Calu3 (cell line): ENCODE measurements around the gene OFD1. TPM values are rescaled to one million over a fixed set of nuclear protein-coding genes. Genes with fewer than 3 reads are reported as not detected.

Source experiments
- BruUV-seq: library from RNA; stranded (reverse); fragments of 400-500 nt; replicated peaks from 2 replicates; lab custom pipeline; 2021; lab: Mats Ljungman, UMichigan
- CTCF ChIA-PET: fragments of 300-600 bp; sonication (Branson Sonifier 250); formaldehyde crosslinking; loops from one replicate; lab custom pipeline; 2022; ENCODE audit warnings: antibody characterized with exemption; lab: Charles Lee
- DNase-seq: peaks from one replicate; pipeline ENCODE4 v3.0.0; 2022
- H3K27ac Mint-ChIP-seq: one replicate; pipeline ENCODE4 v1.8.0; 2022; ENCODE audit warnings: mixed read lengths; ENCODE audit not compliant: unreplicated experiment
- H3K27me3 Mint-ChIP-seq: one replicate; pipeline ENCODE4 v1.8.0; 2022; ENCODE audit warnings: mixed read lengths; ENCODE audit not compliant: unreplicated experiment
- H3K36me3 Mint-ChIP-seq: one replicate; pipeline ENCODE4 v1.8.0; 2022; ENCODE audit warnings: mild to moderate bottlenecking, moderate library complexity, mixed read lengths; ENCODE audit not compliant: insufficient read depth, unreplicated experiment
- H3K4me1 Mint-ChIP-seq: one replicate; pipeline ENCODE4 v1.8.0; 2022; ENCODE audit warnings: mild to moderate bottlenecking, low read depth, mixed read lengths; ENCODE audit not compliant: unreplicated experiment
- H3K4me3 Mint-ChIP-seq: one replicate; pipeline ENCODE4 v1.8.0; 2022; ENCODE audit warnings: mild to moderate bottlenecking, low read depth, moderate library complexity, mixed read lengths; ENCODE audit not compliant: unreplicated experiment
- H3K9me3 Mint-ChIP-seq: one replicate; pipeline ENCODE4 v1.8.0; 2022; ENCODE audit warnings: low read depth, mixed read lengths; ENCODE audit not compliant: unreplicated experiment
- intact Hi-C: fragments of 100-400 bp; cut with micrococcal nuclease; formaldehyde crosslinking; loops from one replicate; pipeline ENCODE4 v1.10.0; 2022; ENCODE audit not compliant: unreplicated experiment
- total RNA-seq: library from RNA; stranded (reverse); gene quantifications from 2 replicates; pipeline ENCODE4 v1.2.3, GENCODE V29; 2022
- TF ChIP-seq, protein P1 (sequence below): fragments of 200-600 bp; IDR thresholded peaks from one replicate; pipeline ENCODE4 v1.8.0; 2022; ENCODE audit warnings: antibody characterized with exemption; ENCODE audit not compliant: unreplicated experiment

The OFD1 gene
- total RNA-seq, 1 experiment from 2014 or later = 46.4 TPM

DNA sequence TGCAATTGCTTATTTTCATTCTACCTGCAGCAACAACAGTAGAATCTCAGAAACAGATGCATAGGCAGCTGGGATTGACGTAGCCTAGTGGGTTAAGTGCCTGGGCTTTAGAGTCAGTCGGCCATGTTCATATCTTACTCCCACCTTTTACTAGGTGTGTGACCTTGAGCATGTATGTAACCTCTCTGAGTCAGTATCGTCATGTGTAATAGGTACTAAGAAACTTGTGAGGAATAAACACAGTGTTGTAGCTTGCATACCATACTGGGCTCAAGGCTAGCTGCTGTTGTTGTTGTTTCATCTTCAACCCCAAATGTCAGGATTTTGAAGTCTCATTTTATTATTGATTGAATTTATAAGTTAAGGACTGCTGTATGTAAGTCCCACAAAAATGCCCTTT, 31.4 kb upstream of the OFD1 start:
- TF ChIP-seq, protein P1, sequence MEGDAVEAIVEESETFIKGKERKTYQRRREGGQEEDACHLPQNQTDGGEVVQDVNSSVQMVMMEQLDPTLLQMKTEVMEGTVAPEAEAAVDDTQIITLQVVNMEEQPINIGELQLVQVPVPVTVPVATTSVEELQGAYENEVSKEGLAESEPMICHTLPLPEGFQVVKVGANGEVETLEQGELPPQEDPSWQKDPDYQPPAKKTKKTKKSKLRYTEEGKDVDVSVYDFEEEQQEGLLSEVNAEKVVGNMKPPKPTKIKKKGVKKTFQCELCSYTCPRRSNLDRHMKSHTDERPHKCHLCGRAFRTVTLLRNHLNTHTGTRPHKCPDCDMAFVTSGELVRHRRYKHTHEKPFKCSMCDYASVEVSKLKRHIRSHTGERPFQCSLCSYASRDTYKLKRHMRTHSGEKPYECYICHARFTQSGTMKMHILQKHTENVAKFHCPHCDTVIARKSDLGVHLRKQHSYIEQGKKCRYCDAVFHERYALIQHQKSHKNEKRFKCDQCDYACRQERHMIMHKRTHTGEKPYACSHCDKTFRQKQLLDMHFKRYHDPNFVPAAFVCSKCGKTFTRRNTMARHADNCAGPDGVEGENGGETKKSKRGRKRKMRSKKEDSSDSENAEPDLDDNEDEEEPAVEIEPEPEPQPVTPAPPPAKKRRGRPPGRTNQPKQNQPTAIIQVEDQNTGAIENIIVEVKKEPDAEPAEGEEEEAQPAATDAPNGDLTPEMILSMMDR = no peak
- peaks cover 43% of the 10 kb centered on the region for H3K4me1 Mint-ChIP-seq
- H3K27ac Mint-ChIP-seq = no peak overlapping the region
- CTCF ChIA-PET = no interaction called here
- no peak for DNase-seq
- H3K36me3 Mint-ChIP-seq = peaks cover 27% of the 10 kb centered on the region
- no peaks in the 10 kb centered on the region for H3K9me3 Mint-ChIP-seq
- H3K27me3 Mint-ChIP-seq = no peaks in the 10 kb centered on the region
- BruUV-seq = no TSS peak
- intact Hi-C loops = no loop called here
- no peak overlapping the region for H3K4me3 Mint-ChIP-seq

DNA sequence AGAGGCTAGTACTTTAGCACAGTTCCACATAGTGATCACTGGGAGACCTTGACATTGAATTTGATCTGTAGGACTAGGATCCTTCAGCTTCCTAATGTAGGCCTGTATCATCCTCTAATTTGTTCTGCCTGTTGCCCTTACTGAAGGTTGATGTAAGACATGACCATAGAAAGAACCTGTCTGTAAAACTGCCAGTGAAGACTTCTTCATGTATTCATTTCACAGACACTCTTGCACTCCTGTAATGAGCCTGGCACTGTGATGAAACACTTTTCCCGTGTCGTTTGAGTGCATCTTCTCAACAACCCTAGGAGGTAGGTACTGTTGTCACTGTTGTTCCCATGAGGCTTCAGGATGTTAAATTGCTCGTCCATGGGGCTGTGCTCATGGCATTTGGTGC, 31.0 kb upstream of the OFD1 start:
- no peak overlapping the region for H3K27ac Mint-ChIP-seq
- BruUV-seq = no TSS peak
- H3K36me3 Mint-ChIP-seq = peaks cover 27% of the 10 kb centered on the region
- TF ChIP-seq, protein P1 = no peak
- H3K4me3 Mint-ChIP-seq = no peak overlapping the region
- H3K9me3 Mint-ChIP-seq = no peaks in the 10 kb centered on the region
- H3K27me3 Mint-ChIP-seq = no peaks in the 10 kb centered on the region
- H3K4me1 Mint-ChIP-seq = peaks cover 40% of the 10 kb centered on the region
- DNase-seq = no peak
- intact Hi-C loops = no loop called here
- CTCF ChIA-PET = no interaction called here

DNA sequence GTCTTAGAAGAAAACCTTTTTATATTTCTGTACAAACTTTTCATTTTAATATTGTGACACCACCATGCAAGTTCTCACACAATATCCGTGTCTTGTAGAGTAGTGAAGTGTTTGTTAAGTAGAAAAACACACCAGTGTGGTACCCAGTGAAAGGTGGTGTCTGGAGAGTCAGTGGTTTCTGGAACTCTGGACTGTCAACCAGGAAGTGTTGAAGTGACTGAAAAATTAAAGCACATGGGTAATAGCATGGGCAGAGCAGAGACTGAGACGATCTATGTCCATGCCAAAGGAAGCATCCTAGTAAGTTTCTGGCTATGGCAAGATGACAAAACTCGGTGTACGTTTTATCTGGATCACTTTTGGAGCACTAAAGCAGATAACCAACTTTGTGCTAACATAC, 23.4 kb upstream of the OFD1 start:
- no peaks in the 10 kb centered on the region for H3K27me3 Mint-ChIP-seq

DNA sequence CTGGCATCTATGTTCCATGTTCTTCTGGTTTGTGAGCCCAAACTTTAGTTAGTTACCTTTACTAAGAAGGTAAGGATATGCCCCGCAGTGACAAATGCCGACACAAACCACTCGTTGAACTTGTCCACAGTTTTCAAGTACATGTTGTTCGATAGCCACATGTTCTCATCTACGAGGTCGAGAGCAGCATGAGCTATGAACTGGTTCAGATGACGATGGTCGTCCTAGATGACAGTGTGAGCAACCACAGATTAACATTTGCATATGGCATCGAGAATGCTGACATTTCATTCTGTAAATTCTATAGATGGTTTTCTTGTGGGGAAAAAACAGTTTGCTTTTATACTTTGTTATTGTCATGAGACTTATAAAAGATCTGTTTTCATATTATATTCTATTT, 18.1 kb upstream of the OFD1 start:
- intact Hi-C loops = no loop called here
- no TSS peak for BruUV-seq
- no peak for DNase-seq
- Mint-ChIP-seq H3K4me3 (no peak overlapping the region), H3K4me1 (peaks cover 16% of the 10 kb centered on the region), H3K27me3 (no peaks in the 10 kb centered on the region), H3K9me3 (no peaks in the 10 kb centered on the region), H3K36me3 (peaks cover 26% of the 10 kb centered on the region), H3K27ac (no peak overlapping the region)
- TF ChIP-seq, protein P1 = no peak
- CTCF ChIA-PET = no interaction called here

More for the DNA sequence above, 23.4 kb upstream of the OFD1 start:
- no TSS peak for BruUV-seq
- CTCF ChIA-PET = no interaction called here
- no peaks in the 10 kb centered on the region for H3K9me3 Mint-ChIP-seq
- intact Hi-C loops = no loop called here
- no peak for DNase-seq
- H3K4me3 Mint-ChIP-seq = no peak overlapping the region
- H3K4me1 Mint-ChIP-seq = peaks cover 6% of the 10 kb centered on the region
- H3K36me3 Mint-ChIP-seq = peaks cover 38% of the 10 kb centered on the region
- TF ChIP-seq, protein P1 = no peak
- H3K27ac Mint-ChIP-seq = peak overlapping the region; percentile 31
